ENCODE results near the gene SEC14L5.
"Not testable (repeated sequence)": the region's sequence is repeated elsewhere in the genome, so short reads cannot be mapped to it uniquely, and the experiment has no call there.

The SEC14L5 gene

GRCh38 chr16:4942481-4942880, 15.6 kb upstream of the SEC14L5 start:
- Histone ChIP-seq H3K4me1 (ENCODE audit: control insufficient read depth, insufficient read depth, low read length) (peaks cover 46% of the 10 kb centered on the region), H3K9me3 (ENCODE audit: control insufficient read depth, low read length) (no peaks in the 10 kb centered on the region), H3K27me3 (replicated peaks; ENCODE audit: control insufficient read depth, insufficient read depth, low read length) (no peaks in the 10 kb centered on the region), H3K4me3 (ENCODE audit: low read length) (peak overlapping the region; percentile 33), H3K9ac (ENCODE audit: low read length) (peak overlapping the region; percentile 81), H3K36me3 (ENCODE audit: control insufficient read depth, insufficient read depth, low read length, severe bottlenecking) (no peaks in the 10 kb centered on the region)
- DNase-seq (ENCODE audit: low read depth) = no peak

- Histone ChIP-seq H3K9me3 (ENCODE audit: control insufficient read depth, low read length) (no peaks in the 10 kb centered on the region), H3K9ac (ENCODE audit: low read length) (peak overlapping the region; percentile 81), H3K36me3 (ENCODE audit: control insufficient read depth, insufficient read depth, low read length, severe bottlenecking) (no peaks in the 10 kb centered on the region), H3K27me3 (replicated peaks; ENCODE audit: control insufficient read depth, insufficient read depth, low read length) (no peaks in the 10 kb centered on the region), H3K4me1 (ENCODE audit: control insufficient read depth, insufficient read depth, low read length) (peaks cover 40% of the 10 kb centered on the region), H3K4me3 (ENCODE audit: low read length) (peak overlapping the region; percentile 63)
- peak; percentile 98 for DNase-seq (ENCODE audit: low read depth)
Measured at GRCh38 chr16:4944333-4945281, 13.5 kb upstream of the SEC14L5 start.

- no peaks in the 10 kb centered on the region for H3K9me3 ChIP-seq (ENCODE audit: control insufficient read depth, low read length)
- peak; percentile 62 for DNase-seq (ENCODE audit: low read depth)
- H3K4me3 ChIP-seq (ENCODE audit: low read length) = no peak overlapping the region
- H3K4me1 ChIP-seq (ENCODE audit: control insufficient read depth, insufficient read depth, low read length) = peaks cover 40% of the 10 kb centered on the region
- H3K27me3 ChIP-seq (replicated peaks; ENCODE audit: control insufficient read depth, insufficient read depth, low read length) = no peaks in the 10 kb centered on the region
- peak overlapping the region; percentile 40 for H3K9ac ChIP-seq (ENCODE audit: low read length)
- no peaks in the 10 kb centered on the region for H3K36me3 ChIP-seq (ENCODE audit: control insufficient read depth, insufficient read depth, low read length, severe bottlenecking)
Measured at GRCh38 chr16:4945560-4946502, 12.3 kb upstream of the SEC14L5 start.

GRCh38 chr16:4946917-4947316, 11.2 kb upstream of the SEC14L5 start:
- Histone ChIP-seq H3K9me3 (ENCODE audit: control insufficient read depth, low read length) (no peaks in the 10 kb centered on the region), H3K9ac (ENCODE audit: low read length) (no peak overlapping the region), H3K4me1 (ENCODE audit: control insufficient read depth, insufficient read depth, low read length) (peaks cover 40% of the 10 kb centered on the region), H3K4me3 (ENCODE audit: low read length) (no peak overlapping the region), H3K27me3 (replicated peaks; ENCODE audit: control insufficient read depth, insufficient read depth, low read length) (no peaks in the 10 kb centered on the region), H3K36me3 (ENCODE audit: control insufficient read depth, insufficient read depth, low read length, severe bottlenecking) (no peaks in the 10 kb centered on the region)
- no peak for DNase-seq (ENCODE audit: low read depth)

- no peak for DNase-seq (ENCODE audit: low read depth)
- no peaks in the 10 kb centered on the region for H3K36me3 ChIP-seq (ENCODE audit: control insufficient read depth, insufficient read depth, low read length, severe bottlenecking)
- no peak overlapping the region for H3K4me3 ChIP-seq (ENCODE audit: low read length)
- no peak overlapping the region for H3K9ac ChIP-seq (ENCODE audit: low read length)
- H3K4me1 ChIP-seq (ENCODE audit: control insufficient read depth, insufficient read depth, low read length) = peaks cover 31% of the 10 kb centered on the region
- H3K9me3 ChIP-seq (ENCODE audit: control insufficient read depth, low read length) = no peaks in the 10 kb centered on the region
- H3K27me3 ChIP-seq (replicated peaks; ENCODE audit: control insufficient read depth, insufficient read depth, low read length) = no peaks in the 10 kb centered on the region
Measured at GRCh38 chr16:4947722-4948503, 10.2 kb upstream of the SEC14L5 start.

- no peaks in the 10 kb centered on the region for H3K27me3 ChIP-seq (replicated peaks; ENCODE audit: control insufficient read depth, insufficient read depth, low read length)
- no peak for DNase-seq (ENCODE audit: low read depth)
- H3K4me3 ChIP-seq (ENCODE audit: low read length) = no peak overlapping the region
- H3K9ac ChIP-seq (ENCODE audit: low read length) = no peak overlapping the region
- no peaks in the 10 kb centered on the region for H3K9me3 ChIP-seq (ENCODE audit: control insufficient read depth, low read length)
- peaks cover 19% of the 10 kb centered on the region for H3K4me1 ChIP-seq (ENCODE audit: control insufficient read depth, insufficient read depth, low read length)
- H3K36me3 ChIP-seq (ENCODE audit: control insufficient read depth, insufficient read depth, low read length, severe bottlenecking) = no peaks in the 10 kb centered on the region
Measured at GRCh38 chr16:4948903-4949766, 9.0 kb upstream of the SEC14L5 start.

GRCh38 chr16:4949986-4950385, 8.1 kb upstream of the SEC14L5 start:
- H3K4me3 ChIP-seq (ENCODE audit: low read length) = no peak overlapping the region
- no peak for DNase-seq (ENCODE audit: low read depth)
- no peaks in the 10 kb centered on the region for H3K9me3 ChIP-seq (ENCODE audit: control insufficient read depth, low read length)
- no peak overlapping the region for H3K9ac ChIP-seq (ENCODE audit: low read length)
- no peaks in the 10 kb centered on the region for H3K36me3 ChIP-seq (ENCODE audit: control insufficient read depth, insufficient read depth, low read length, severe bottlenecking)
- peaks cover 13% of the 10 kb centered on the region for H3K4me1 ChIP-seq (ENCODE audit: control insufficient read depth, insufficient read depth, low read length)
- no peaks in the 10 kb centered on the region for H3K27me3 ChIP-seq (replicated peaks; ENCODE audit: control insufficient read depth, insufficient read depth, low read length)

- not testable (repeated sequence) for H3K9me3 ChIP-seq (ENCODE audit: control insufficient read depth, low read length); H3K4me3 ChIP-seq (ENCODE audit: low read length); H3K9ac ChIP-seq (ENCODE audit: low read length); H3K4me1 ChIP-seq (ENCODE audit: control insufficient read depth, insufficient read depth, low read length); H3K36me3 ChIP-seq (ENCODE audit: control insufficient read depth, insufficient read depth, low read length, severe bottlenecking); DNase-seq (ENCODE audit: low read depth); H3K27me3 ChIP-seq (replicated peaks; ENCODE audit: control insufficient read depth, insufficient read depth, low read length)
Measured at GRCh38 chr16:4951583-4951982, 6.5 kb upstream of the SEC14L5 start.

GRCh38 chr16:4954714-4955113, 3.4 kb upstream of the SEC14L5 start:
- no peaks in the 10 kb centered on the region for H3K36me3 ChIP-seq (ENCODE audit: control insufficient read depth, insufficient read depth, low read length, severe bottlenecking)
- peaks cover 9% of the 10 kb centered on the region for H3K27me3 ChIP-seq (replicated peaks; ENCODE audit: control insufficient read depth, insufficient read depth, low read length)
- H3K4me3 ChIP-seq (ENCODE audit: low read length) = no peak overlapping the region
- peaks cover 19% of the 10 kb centered on the region for H3K4me1 ChIP-seq (ENCODE audit: control insufficient read depth, insufficient read depth, low read length)
- no peaks in the 10 kb centered on the region for H3K9me3 ChIP-seq (ENCODE audit: control insufficient read depth, low read length)
- no peak overlapping the region for H3K9ac ChIP-seq (ENCODE audit: low read length)
- no peak for DNase-seq (ENCODE audit: low read depth)

GRCh38 chr16:4957420-4957719, 760 bp upstream of the SEC14L5 start:
- H3K4me3 ChIP-seq (ENCODE audit: low read length) = peak overlapping the region; percentile 81
- no peak for DNase-seq (ENCODE audit: low read depth)
- no peaks in the 10 kb centered on the region for H3K36me3 ChIP-seq (ENCODE audit: control insufficient read depth, insufficient read depth, low read length, severe bottlenecking)
- no peaks in the 10 kb centered on the region for H3K9me3 ChIP-seq (ENCODE audit: control insufficient read depth, low read length)
- H3K9ac ChIP-seq (ENCODE audit: low read length) = peak overlapping the region; percentile 64
- peaks cover 19% of the 10 kb centered on the region for H3K4me1 ChIP-seq (ENCODE audit: control insufficient read depth, insufficient read depth, low read length)
- peaks cover 20% of the 10 kb centered on the region for H3K27me3 ChIP-seq (replicated peaks; ENCODE audit: control insufficient read depth, insufficient read depth, low read length)
